ENCODE data around the gene WDR54. TPM values are rescaled to one million over a fixed set of nuclear protein-coding genes. Genes with fewer than 3 reads are reported as not detected.
"Not testable (repeated sequence)": the region's sequence is repeated elsewhere in the genome, so short reads cannot be mapped to it uniquely, and the experiment has no call there.

WDR54 gene
- polyA plus RNA-seq, 4 donors = 38.4 to 46.7 (median 40.8) TPM

DNA sequence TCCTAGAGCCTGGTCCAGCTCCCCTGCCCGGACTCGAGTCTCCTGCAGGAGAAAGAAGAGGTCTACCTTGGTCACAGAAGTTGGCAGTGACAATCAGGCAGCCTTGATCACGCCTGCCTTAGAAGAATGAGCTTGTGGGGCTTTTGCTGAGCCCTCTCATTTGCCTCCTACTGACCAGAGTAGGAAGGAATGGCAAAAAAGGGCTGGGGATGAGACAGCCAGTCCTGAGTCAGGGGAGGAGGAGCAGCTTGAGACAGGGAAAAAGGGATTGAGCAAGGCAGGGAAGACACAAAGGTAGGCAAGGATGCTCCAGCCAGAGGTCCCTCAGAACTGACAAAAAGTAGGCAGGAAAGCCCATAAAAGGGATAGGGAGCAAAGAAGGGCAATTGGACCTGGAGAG lies 6.0 kb downstream of the WDR54 start:
- DNase-seq (ENCODE audit: low read depth in 4 of 4, low spot score in 2 of 4) = no peak

DNA sequence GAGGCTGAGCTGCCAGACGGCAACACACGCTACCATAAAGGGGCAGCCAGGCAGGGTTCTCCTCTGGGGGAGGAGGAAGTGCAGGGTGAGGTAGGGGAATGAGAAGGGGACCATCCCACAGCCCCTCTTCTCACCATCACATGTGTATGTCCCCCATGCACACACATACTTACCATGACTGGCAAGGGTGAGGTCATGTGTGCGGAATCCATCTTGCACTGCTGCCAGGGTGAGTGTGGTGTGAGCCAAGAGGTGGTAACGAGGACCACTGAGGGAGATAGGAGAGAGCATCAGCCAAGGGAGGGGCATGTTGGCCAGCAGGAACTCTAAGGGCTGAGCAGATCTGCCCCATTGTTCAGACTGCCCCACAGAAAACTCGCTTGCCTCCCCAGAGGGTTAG lies 7.1 kb downstream of the WDR54 start:
- no peak for DNase-seq (ENCODE audit: low read depth in 4 of 4, low spot score in 2 of 4)

DNA sequence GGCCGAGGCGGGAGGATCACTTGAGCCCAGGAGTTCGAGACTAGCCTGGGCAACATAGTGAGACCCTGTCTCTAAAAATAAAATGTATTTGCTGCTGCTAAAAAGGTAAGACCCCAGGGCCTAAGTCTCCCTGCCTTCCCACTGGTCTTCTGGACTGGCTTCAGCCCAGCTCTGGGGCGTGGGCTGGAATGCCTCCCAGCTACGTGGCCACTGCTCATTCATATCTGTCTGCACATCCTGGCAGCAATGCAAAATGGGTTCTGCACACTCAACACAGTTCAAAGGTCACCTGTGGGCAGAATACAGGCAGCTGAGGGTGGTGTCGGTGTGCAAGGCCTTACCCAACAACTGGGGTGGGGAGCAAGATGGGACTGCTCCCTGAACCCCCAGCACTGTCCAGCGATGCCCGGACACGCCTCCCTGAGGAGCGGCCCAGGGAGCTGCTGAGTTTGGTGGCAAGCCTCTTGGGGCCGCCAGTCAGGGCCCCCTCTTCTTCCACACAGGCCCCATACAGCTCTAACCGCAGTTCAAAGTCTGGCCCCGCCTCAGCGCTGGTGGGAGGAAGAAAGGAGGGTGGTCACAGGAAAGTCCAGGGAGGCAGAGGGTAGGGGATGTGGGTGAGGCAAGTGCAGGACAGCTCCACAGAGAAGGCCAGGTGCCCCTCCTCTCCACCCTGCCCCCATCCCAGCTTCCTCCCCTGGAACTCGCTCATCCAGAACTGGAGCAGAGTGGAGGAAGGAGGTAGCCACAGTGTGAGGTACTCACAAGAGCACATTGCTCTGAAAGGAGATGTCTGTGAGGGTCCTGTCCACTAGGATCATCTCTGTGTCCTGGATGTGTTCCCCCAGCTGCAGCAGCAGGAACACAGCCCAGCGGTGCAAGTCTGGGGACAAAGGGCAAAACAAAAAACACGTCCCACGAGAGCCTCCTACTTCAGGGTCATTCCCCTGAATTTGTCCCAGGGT lies 8.2 kb downstream of the WDR54 start:
- no peak for DNase-seq (ENCODE audit: low read depth in 4 of 4, low spot score in 2 of 4)

DNA sequence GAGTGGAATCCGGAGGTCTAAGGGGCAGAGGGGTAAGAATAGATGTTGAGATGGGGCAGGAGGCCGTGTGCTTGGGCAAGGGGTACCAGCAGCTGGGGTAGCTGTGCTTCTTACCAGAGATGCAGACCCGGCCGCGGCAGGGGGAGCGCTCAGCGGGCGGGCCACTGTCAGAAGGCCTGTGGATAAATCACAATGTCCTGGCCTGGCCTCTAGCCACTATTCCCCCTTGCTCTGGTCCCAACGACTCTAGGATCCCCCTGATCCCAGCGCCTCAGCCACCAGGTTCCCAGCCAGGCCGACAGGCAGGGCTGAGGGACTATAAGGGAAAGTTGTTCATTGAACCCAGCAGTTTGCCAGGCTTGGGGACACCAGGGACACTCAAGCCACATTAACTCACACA lies 9.0 kb downstream of the WDR54 start:
- DNase-seq (ENCODE audit: low read depth in 4 of 4, low spot score in 2 of 4) = no peak

DNA sequence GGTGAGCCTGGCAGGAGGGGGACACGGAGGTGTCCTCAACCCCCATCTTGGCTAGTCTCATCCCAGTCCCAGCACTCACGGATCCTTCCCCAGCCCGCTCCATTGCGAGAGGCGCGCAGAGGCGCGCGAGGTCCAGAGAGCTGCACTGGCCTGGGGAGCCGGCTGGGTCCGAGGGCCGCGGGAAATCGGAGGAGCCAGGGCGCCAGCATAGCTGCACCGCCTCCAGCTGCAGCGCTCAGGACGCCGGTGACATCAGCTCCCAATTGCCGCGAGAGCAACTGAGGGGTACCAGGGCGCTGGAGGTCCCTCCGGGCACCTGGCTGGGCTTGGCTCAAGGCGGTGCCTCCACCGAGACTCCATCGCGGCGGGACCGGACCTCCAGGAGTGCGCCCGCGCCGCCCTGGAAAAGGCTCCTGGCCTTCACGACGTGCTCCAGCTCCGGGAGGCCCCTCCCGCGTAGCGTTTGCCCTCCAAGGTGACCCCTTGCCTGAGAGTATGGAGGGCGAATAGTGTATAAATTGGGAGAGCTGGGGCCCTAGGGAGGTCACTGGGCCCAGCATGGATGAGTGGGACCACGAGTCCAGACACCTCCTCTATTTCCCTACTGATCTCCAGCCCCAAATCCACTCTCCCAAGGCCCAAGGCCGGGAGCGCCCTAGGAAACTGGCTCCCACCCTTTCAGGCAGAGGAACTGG lies 14.7 kb downstream of the WDR54 start:
- no peak for DNase-seq (ENCODE audit: low read depth in 4 of 4, low spot score in 2 of 4)

DNA sequence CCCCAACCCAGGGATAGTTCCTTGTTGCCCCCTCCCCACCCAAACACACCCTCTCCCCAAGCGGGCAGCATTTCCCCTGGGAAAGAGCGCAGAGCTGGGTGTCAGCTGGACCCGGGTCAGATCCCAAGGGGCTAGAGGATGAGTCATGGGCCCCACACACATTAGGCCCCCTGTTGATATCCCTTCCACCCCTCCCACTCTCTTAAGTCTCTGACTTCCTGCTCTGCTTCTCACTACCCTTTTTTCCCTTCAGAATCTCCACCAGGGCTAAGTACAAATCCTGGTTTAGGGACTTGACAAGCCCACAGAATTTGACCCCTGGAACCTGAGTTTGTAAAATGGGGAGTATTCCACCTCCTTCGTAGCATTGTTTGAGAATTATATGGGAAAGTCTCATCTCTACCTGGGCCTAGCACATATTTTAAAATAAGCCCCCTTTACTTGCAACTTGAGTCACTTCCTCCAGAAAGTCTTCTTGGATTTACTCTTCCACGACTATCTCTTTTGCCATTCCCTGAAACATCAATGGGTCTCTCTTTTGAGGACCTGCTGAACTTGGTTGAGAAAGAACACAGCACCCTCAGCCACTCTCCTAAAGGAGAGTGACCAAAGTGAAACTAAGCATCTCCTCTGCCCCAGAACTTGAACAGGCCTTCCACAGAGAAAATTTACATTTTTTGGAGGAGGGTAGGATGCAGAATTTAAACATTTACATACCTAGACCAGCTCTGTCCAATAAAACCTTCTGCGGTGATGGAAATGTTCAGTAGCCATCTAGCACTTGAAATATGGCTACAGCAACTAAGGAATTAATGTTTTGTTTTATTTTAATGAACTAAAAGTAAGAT lies 15.5 kb downstream of the WDR54 start:
- no peak for DNase-seq (ENCODE audit: low read depth in 4 of 4, low spot score in 2 of 4)

DNA sequence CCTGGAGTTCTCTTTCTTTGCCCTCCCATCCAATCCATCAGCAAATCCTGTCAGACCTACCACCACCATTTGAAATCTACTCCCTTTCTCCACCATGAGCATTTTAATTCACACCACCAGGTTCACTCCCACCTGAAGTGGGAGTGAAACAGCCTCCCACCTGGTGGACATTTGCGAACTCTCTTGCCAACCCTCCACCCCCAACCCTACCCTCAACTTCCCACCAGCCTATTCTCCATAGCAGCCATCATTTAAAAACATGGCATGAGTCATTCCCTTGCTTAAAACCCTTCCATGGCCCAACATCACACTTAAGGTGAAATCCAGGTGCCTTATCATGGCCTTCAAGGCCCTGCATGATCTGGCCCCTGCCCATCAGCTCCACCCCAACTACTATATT lies 16.7 kb downstream of the WDR54 start:
- no peak for DNase-seq (ENCODE audit: low read depth in 4 of 4, low spot score in 2 of 4)

DNA sequence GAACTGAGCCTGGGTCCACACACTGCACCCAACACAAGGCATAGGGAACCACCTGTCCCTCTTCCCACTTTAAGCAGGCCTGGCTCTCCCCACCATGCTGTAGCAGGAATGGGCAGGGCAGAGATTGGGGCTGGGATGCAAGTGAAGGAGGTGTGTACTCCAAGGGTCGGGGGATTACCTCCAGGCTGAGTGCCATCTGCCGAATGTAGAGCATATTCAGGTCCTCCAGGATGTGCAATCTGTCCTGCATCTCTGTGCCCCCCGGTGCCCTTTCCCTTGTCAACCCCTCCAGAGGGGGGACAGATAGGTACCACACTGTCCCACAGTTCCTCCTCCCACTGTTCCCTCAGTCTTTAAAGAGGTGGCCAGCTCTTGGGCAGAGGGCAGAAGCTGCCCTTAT lies 17.8 kb downstream of the WDR54 start:
- no peak for DNase-seq (ENCODE audit: low read depth in 4 of 4, low spot score in 2 of 4)

DNA sequence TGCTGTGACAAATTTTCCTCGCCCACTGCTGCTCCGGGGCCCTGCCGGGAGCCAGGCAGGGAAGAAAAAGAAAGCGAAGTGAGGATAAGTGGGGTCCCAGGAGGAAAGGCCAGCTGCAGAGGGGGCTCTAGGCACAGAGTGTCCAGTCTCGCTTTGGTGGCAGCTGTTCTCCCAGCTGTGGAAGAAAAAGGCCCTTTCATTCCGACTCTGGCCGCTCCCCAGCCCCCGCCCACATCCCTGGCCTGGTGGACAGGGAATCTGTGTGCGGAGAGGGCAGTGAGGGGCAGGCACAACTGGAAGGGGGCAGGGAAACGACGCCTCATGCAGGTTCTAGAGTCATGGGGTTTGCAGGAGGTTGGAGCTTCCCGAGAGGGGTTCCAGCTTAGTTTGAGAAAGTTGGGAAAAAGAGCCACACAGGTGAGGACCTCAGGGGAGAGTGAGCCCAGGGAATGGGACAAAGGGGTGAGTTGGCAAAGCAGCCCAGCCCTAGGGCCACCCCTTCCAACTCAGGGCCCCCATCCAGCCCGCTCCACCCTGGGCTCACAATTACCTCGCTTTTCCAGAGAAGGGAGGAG lies 18.4 kb downstream of the WDR54 start:
- peak in 1 of 4 donors; percentile 42 for DNase-seq (ENCODE audit: low read depth in 4 of 4, low spot score in 2 of 4)

DNA sequence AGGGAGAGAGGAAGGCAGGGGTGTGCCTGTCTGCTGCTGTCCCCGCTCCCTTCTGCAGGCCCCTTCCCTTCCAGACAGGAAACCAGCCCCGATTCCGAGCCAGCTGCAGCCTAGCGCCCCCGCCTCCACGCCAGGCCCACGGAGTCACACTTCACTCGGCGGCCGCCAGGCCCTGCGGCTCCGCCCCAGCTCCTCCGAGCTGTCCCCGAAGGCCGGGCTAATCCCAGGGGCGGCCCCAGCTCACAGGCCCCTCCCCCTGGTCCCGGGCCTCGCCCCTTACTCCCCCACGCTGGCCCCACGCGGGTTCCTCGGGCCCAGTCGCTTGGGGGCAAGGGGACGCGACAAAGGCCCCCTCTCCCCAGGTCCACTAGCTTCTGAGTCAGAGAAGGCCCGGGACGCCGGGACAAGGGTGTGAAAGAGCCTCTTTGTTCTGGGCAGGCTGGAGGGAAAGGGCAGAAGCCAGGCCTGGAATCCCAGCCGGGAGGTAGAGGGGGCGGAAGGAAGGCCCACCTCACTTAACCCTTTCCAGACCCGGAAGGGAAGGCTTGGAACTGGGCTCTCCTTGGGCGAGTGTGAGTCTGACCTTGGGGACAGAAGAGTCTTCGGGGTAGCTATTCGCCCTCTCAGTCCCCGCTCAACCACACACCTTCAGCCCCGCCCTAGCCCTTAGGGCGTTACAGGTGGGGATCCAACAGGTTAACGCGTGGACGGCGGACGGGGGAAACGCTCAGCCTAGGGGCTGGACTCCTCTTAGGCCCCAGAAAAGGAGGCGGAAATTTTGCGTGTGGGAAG lies 19.0 kb downstream of the WDR54 start:
- DNase-seq (ENCODE audit: low read depth in 4 of 4, low spot score in 2 of 4) = peak; percentile 84 to 88 (median 86)

DNA sequence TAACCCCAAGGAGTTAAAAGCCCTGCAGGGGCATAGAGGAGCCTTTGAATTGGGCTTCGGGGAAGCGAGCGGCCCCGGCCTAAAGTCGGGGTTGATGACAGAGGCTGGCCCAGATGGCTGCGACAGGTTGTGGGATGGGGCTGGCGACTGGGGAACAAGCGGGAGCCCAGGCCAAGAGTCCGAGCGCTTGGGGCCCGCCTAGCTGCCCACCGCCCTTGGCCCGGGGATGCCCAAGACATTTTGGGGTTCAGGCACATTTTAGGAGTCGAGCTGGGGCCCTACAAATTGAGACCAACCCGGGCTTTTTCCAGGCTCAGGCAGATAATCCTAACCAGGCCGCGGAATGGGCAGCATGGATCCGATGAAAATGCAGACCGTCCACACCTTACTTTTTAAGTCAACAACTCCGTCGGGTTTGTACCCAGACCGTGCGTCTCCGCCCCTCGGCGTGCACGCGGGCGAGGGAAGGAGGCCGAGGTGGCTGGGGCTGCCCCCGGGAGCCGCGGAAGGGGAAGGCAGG lies 19.7 kb downstream of the WDR54 start:
- no peak for DNase-seq (ENCODE audit: low read depth in 4 of 4, low spot score in 2 of 4)

DNA sequence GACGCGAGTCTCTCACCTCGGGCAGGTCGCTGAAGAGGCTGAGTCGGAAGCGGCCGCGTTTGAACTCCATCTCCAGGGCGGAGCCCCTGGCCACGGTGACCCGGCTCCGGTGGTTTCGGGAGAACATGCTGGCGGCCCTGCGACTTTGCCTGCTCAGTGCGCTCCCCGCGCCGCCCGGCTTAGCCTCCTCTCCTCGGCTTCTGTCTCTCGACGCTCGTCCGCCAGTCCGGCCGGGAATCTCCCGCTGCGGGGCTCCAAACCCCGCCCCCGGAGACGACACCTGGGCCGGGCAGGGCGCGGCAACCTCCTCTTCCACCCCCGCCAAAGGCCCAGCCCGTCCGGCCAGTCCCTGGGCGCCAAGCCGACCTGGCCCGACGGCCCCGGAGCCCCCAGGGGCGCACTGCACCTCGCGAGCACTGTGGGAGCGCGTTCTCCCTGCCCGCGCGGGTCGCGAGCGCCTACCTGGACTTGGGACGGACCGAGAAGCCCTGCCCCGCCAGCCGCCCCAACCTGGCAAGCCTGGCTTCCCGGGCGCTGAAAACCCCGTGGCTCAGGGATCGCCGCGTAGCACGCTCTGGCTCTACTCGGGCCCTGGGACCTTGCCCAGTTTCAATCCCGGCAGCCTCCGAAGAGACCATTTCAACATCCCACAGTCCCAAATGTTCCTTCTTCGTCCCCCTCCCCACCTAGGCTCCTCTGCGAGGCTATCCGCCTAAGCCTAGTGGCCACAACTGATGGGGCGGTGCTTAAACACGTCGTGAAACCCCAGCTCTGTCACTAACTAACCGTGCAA lies 20.4 kb downstream of the WDR54 start, which contains the start of gene RTKN:
Gene RTKN, minus strand, starts transcription at position 248 of the 793 bp plus-strand sequence. Its CDS starts 121 bp downstream, at position 127.
- no peak for DNase-seq (ENCODE audit: low read depth in 4 of 4, low spot score in 2 of 4)

DNA sequence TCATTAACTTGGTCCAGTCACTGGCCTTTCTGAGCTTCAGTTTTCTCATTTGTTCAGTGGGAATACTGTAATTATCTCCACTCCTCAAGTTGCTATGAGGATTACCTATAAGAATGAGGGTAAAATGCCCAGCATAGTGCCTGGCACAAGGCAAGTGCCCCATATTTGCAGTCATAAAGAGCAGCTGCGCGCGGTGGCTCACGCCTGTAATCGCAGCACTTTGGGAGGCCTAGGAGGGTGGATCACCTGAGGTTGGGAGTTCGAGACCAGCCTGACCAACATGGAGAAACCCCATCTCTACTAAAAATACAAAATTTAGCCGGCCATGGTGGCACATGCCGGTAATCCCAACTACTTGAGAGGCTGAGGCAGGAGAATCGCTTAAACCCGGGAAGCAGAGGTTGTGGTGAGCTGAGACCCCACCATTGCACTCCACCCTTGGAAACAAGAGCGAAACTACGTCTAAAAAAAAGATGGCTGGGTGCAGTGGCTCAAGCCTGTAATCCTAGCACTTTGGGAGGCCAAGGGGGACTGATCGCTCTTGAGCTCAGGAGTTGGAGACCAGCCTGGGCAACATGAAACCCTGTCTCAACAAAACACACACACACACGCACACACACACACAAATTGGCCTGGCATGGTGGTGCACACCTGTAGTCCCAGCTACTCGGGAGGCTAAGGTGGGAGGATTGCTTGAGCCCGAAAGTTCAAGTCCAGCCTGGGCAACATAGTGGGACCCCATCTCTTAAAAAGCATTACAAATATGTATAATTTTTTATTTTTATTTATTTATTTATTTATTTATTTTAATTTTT lies 21.2 kb downstream of the WDR54 start:
- not testable (repeated sequence) for DNase-seq (ENCODE audit: low read depth in 4 of 4, low spot score in 2 of 4)

DNA sequence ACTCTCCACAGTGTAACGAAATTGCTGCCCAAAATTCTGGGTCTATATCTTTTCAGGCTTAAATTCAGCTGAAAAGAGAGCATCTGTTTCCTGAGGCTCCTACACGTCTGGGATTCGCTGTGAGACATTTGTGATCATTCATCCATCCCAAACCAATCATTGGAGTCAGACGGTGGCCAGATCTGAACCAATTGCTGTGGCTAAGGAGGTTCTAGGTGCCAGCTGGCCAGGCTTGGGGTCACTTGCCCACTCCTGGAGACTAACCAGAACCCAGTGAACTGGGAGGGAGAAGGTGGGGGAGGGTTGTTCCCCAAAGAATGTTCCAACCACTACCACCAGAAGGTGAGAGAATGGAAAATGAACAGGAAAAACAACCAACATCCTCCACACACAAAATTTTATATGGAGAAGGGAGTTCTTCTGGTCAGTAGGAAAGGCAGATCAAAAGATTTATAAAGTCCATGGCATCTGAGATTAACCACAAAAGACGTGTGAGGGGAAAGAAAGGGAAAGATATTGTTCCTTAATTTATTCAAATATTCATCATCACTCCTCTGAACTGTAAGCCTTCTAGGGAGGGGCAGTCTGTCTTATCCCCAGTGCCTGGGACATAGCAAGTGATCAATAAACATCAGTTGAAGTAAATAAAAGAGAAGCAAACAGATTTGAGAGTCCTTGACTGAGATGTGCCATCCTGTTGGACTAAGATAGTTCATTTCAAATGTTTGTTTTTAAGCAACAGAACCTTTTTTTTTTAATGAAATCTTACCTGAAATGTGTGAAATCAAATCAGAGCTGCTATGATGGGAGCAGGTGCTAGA lies 23.2 kb downstream of the WDR54 start:
- no peak for DNase-seq (ENCODE audit: low read depth in 4 of 4, low spot score in 2 of 4)

DNA sequence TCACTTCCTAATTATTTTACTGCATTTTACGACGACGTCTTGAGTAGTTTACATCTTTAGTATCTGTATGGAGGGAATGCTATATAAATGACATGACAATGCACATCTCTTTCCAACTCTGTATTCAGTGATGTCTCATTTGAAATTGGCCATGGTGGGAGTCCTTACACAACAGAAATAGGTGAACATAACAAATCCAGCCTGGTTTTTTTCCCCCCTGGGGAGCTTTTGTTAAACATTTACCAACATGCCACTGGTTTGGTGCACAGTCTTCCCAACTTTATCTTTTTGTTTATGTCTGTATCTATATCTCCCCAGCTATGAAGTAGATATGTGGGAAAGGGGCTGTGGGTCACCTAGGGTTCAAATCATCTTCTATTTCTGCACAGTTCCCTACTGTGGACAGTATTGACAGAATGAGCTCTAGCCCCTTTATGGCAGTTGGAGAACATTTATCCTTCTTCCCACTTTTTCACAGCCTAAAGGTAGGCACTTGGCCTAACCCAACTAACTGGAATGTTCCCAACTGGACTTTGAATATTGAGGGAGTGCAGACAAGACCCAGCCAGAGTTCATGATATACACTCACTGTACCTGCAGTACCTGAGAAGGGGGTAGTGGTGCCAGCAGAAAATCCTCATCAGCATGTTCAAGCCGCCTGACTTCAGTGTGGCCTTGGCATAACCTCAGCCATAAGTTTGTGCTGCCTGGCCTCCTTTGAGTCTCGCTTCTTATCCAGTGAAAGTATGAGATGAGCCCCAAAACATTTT lies 25.9 kb downstream of the WDR54 start:
- DNase-seq (ENCODE audit: low read depth in 4 of 4, low spot score in 2 of 4) = no peak

DNA sequence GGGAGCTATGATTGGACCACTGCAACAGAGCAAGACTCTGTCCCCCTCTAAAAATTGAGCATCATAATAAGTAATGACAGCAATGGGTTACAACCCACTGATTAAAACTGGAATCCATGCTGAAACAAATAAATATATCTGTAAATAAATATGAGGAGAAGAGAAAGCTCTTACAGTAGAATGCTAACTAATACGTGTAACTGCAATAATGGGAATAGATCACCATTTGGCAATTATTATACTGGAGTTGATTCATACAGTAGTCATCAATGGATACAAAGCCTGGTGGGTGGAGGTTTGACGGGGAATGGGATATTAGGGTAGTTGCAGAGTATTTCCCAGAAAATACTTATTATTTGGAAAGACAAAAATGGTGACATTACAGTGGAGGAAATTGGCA lies 27.2 kb downstream of the WDR54 start:
- no peak for DNase-seq (ENCODE audit: low read depth in 4 of 4, low spot score in 2 of 4)

Measured in left renal cortex interstitium (tissue), 4 donors.